Uterus (tissue), 2 donors: ENCODE measurements around the gene PHF24.

Experiments
- POLR2A ChIP-seq, 2 donors: fragments of 450-650 bp; IDR thresholded peaks; one replicate each; pipeline ENCODE4 v1.6.1; 2016; ENCODE audit warnings: antibody characterized with exemption in 2 of 2, mild to moderate bottlenecking in 1 of 2, moderate library complexity in 1 of 2
- TF ChIP-seq, protein P1 (sequence below), 4 experiments: fragments of 200-600 bp in 2 of 4; fragments of 450-650 bp in 2 of 4; sonication (generic) in 2 of 4; IDR thresholded peaks; one replicate each; pipeline ENCODE4 v1.5.1; 2016 to 2019; ENCODE audit warnings: antibody characterized with exemption in 4 of 4, mild to moderate bottlenecking in 2 of 4, moderate library complexity in 1 of 4

DNA sequence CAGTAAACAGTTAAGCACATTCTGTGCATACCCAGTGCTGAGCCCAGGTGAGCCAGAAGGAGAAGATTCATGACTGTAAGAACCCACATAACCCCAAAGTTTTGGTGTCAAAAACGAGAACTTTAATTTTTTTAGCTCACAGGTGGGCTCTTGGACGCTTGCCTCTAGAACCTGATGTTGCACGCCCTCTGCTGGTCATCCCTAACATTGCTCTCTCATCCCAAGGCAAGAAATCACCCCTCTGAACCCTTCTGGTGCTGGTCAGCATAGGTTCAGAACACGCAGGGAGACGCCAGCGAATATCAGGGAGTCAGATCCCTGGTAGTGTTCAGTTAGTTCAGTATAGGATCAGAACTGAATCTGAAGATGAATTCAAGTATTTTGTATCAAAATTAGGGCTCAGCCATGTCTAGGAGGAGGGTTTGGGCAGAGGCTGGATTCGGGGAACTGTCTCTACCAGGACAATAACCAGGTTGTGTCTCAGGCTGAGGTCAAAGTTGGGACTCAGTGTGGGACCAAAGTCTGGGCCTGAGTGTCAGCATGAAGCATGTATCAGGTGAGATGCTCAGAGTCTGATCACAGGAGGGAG is 27.3 kb downstream of the PHF24 start:
- TF ChIP-seq, protein P1, sequence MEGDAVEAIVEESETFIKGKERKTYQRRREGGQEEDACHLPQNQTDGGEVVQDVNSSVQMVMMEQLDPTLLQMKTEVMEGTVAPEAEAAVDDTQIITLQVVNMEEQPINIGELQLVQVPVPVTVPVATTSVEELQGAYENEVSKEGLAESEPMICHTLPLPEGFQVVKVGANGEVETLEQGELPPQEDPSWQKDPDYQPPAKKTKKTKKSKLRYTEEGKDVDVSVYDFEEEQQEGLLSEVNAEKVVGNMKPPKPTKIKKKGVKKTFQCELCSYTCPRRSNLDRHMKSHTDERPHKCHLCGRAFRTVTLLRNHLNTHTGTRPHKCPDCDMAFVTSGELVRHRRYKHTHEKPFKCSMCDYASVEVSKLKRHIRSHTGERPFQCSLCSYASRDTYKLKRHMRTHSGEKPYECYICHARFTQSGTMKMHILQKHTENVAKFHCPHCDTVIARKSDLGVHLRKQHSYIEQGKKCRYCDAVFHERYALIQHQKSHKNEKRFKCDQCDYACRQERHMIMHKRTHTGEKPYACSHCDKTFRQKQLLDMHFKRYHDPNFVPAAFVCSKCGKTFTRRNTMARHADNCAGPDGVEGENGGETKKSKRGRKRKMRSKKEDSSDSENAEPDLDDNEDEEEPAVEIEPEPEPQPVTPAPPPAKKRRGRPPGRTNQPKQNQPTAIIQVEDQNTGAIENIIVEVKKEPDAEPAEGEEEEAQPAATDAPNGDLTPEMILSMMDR (IDR thresholded peaks at IDR 0.05), result peak; percentile 46 to 60 (median 56)
- no peak for TF ChIP-seq POLR2A (IDR thresholded peaks at IDR 0.05)
